Fibroblast of mammary gland (primary cell): ENCODE results near the gene GDPD3.
"Not testable (repeated sequence)": the region's sequence is repeated elsewhere in the genome, so short reads cannot be mapped to it uniquely, and the experiment has no call there.

ENCODE experiments used
- DNase-seq: peaks from one replicate; pipeline ENCODE4 v3.0.0-alpha.2; 2010; ENCODE audit warnings: low read depth
- H3K4me3 ChIP-seq: 2 replicates; pipeline ENCODE4 v1.5.1; 2011; ENCODE audit warnings: low read depth, mild to moderate bottlenecking, low read length, moderate library complexity; ENCODE audit not compliant: control insufficient read depth
- TF ChIP-seq, protein P1 (sequence below): conservative IDR thresholded peaks from 2 replicates; pipeline ENCODE4 v1.5.1; 2011; ENCODE audit warnings: low read depth, low read length, inconsistent platforms; ENCODE audit not compliant: control insufficient read depth, insufficient read depth

The GDPD3 gene

DNA sequence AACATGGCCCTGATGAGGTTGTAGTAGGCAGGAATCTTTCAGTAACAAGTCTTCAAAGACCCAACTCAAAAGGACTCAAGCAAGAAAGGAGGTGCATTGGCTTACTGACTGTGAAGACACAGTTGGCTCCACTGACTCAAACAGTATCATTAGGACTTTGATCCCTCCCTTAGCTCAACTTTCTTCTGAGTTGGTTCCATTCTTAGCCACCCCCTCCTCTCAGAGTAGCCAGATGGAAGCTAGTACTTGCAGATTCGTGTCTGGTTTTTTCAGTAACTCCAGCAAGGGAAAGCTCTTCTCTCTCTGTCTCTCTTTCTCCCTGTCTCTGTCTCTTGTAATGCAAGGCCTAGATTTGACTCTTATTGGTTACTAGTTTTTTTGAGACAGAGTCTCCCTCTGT, 14.7 kb upstream of the GDPD3 start:
- DNase-seq, result no peak
- no peak overlapping the region for H3K4me3 ChIP-seq
- TF ChIP-seq, protein P1, sequence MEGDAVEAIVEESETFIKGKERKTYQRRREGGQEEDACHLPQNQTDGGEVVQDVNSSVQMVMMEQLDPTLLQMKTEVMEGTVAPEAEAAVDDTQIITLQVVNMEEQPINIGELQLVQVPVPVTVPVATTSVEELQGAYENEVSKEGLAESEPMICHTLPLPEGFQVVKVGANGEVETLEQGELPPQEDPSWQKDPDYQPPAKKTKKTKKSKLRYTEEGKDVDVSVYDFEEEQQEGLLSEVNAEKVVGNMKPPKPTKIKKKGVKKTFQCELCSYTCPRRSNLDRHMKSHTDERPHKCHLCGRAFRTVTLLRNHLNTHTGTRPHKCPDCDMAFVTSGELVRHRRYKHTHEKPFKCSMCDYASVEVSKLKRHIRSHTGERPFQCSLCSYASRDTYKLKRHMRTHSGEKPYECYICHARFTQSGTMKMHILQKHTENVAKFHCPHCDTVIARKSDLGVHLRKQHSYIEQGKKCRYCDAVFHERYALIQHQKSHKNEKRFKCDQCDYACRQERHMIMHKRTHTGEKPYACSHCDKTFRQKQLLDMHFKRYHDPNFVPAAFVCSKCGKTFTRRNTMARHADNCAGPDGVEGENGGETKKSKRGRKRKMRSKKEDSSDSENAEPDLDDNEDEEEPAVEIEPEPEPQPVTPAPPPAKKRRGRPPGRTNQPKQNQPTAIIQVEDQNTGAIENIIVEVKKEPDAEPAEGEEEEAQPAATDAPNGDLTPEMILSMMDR, result no peak

DNA sequence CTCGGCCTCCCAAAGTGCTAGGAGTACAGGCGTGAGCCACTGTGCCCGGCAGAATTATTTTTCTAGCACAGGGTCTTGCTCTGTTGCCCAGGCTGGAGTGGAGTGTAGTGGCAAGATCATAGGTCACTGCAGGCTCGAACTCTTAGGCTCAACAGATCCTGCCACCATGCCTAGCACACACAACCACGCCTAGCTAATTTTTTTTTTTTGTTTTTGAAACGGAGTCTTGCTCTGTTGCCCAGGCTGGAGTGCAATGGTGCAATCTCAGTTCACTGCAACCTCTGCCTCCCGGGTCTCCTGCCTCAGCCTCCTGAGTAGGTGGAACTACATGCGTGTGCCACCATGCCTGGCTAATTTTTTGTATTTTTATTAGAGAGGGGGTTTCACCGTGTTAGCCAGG, 12.4 kb upstream of the GDPD3 start:
- DNase-seq, H3K4me3 ChIP-seq: not testable (repeated sequence)

DNA sequence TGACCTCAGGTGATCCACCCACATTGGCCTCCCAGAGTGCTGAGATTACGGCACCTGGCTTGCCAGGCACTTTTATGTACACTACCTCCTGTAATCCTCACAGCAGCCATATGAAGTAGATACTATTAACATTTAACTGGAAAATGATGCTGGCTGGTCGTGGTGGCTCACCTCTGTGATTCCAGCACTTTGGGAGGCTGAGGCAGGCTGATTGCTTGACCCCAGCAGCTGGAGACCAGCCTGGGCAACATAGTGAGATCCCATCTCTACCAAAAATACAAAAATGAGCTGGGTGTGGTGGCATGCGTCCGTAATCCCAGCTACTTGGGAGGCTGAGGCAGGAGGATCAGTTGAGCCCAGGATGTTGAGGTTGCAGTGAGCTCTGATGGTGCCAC, 11.6 kb upstream of the GDPD3 start:
- no peak overlapping the region for H3K4me3 ChIP-seq
- TF ChIP-seq, protein P1, result no peak
- DNase-seq, result no peak

DNA sequence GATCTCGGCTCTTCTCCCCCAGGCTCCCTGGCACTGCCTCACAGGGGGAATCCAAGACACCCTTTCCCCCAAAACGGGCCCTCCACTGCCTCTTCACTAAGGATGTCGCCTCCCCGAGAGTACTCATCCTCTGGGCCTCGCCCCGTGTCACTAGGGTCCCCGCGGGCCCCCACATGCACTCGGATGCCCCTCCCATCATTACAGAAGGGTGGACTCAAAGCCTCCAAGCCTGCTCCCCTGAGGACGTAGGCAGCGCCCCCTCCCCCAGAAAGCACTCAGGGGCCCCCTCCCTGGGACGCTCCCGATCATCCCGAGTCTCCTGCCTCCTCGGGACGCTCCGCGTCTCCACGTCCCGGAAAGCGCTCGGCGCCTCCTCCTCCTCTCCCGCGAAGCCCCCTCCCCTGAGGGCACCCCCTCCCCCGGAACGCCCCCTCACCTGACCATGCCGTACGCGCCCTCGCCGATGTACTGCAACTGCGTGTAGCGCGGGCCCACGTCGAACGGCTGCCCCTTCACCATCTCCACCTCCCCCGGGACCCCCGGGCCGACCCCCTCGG, 9.3 kb upstream of the GDPD3 start:
- DNase-seq, result no peak
- peak overlapping the region; percentile 79 for H3K4me3 ChIP-seq
- TF ChIP-seq, protein P1, result no peak

DNA sequence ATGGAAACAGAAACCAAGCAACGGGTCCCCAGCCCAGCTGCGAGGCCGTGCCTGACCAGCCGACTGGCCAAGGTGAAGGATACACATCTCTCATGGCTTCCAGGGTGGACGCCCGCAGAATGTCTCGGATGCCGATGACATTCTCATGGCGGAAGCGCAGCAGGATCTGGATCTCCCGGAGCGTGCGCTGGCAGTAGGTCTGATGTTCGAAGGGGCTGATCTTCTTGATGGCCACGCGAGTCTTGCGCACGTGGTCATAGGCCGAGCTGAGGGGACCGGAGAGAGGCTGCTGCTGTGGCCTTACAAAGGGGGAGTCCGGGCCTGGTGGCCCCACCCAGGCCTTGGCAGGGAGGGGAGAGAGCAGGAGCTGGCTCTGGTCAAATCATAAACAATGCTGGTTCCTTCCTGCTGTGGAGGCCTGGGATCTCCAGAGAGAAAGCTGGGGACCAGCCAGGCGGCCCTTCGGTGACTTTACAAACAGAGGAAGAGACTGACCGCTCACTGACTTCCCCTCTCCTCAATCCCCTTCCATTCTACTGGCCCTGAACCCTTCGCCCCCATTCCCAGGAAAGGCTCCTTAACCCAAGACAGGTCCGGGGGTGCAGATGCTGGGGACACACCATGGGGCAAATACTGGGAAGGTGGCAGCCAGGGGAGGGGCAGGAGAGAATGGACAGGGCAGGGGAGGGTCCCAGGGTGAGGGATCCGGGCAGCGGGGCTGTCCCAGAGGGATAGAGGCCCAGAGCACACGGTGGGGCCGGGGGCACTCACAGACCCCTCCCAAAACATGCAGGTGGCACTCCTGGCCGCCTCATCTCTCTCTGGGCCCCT, 8.6 kb upstream of the GDPD3 start:
- TF ChIP-seq, protein P1, result no peak
- peak; percentile 39 for DNase-seq
- H3K4me3 ChIP-seq, result peak overlapping the region; percentile 79

DNA sequence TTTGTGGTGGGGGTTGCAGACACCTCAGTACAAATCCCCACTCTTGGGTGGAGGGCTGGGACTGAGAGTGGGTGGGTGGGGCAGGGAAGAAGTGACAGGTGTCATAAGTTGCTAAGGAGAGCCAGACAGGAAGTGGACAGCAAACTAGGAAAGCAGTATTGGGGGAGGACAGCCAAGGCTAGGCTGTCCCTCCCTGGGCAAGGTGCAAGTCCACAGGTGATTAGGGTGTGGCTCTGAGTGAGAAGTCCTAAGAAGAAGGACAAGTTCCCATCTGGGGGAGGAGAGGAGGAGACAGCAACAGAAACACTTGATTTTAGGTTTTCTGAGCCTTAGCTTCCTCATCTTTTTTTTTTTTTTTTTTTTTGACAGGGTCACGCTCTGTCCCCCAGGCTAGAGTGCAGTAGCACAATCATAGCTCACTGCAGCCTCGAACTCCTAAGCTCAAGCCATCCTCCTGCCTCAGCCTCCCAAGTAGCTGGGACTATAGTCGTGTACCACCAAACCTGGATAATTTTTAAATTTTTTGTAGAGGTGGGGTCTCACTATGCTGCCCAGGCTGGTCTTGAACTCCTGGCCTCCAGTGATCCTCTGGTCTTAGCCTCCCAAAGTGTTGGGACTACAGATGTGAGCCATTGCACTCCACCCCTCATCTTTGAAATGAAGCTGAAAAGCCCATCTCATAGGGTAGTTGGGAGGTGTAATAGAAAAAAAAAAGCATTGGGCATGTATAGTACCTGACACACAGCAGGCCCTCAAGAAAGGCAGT, 7.2 kb upstream of the GDPD3 start:
- no peak overlapping the region for H3K4me3 ChIP-seq
- DNase-seq, result no peak
- TF ChIP-seq, protein P1, result no peak

DNA sequence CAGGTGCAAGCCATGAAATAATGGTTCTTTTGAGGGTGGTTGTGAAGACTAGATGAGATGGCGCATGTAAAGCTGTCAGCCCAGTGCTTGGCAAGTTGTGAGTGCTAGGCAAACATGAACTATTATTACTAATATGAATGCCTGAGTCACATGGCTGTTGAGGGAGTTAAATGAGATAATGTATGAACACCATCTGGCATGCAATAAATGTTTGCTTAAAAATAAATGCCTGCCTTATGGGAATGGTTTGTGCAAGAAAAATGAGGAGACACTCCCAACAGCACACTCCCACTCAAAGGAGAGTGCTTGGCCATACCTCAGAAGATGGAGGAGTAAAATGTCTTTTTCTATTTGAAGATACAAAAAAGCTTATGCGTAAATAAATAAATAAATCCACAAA, 6.1 kb upstream of the GDPD3 start:
- no peak overlapping the region for H3K4me3 ChIP-seq
- peak; percentile 41 for DNase-seq
- TF ChIP-seq, protein P1, result no peak
